Fibroblast of lung (primary cell): ENCODE measurements around the gene NMNAT3.

Source experiments
- CTCF ChIP-seq, 2 donors: IDR thresholded peaks in 1 of 2; conservative IDR thresholded peaks in 1 of 2; 1 replicate in 1 of 2; 2 replicates in 1 of 2; pipeline ENCODE4 v1.5.1; 2011 to 2012; ENCODE audit warnings: low read length in 2 of 2, control low read depth in 1 of 2, inconsistent platforms in 1 of 2, low read depth in 1 of 2, mild to moderate bottlenecking in 1 of 2
- EZH2 ChIP-seq: IDR thresholded peaks from 2 replicates; pipeline ENCODE4 v1.5.1; 2012; ENCODE audit warnings: low read length, control low read depth, mild to moderate bottlenecking; ENCODE audit errors: missing control alignments

GRCh38 chr3:139530717-139531116 lies 147.1 kb downstream of the NMNAT3 start:
- TF ChIP-seq CTCF (conservative IDR thresholded peaks at IDR 0.05 in 1 of 2, IDR thresholded peaks at IDR 0.05 in 1 of 2; ENCODE audit: low read depth in 1 of 2, low read length in 2 of 2): no peak
- TF ChIP-seq EZH2: no peak
